HG03354 (cell line): ENCODE data around the gene C2orf81.
"Not testable (repeated sequence)": the region's sequence is repeated elsewhere in the genome, so short reads cannot be mapped to it uniquely, and the experiment has no call there.

ENCODE experiments used
- ATAC-seq: cut with Tn5 transposase; IDR thresholded peaks from one replicate; pipeline ENCODE4 v1.9.1; 2021; ENCODE audit warnings: mild to moderate bottlenecking; ENCODE audit not compliant: unreplicated experiment, poor library complexity, severe bottlenecking

Gene C2orf81

GRCh38 chr2:74424995-74425406 is 3.6 kb upstream of the C2orf81 start:
- ATAC-seq: no peak

GRCh38 chr2:74424139-74424992 is 2.9 kb upstream of the C2orf81 start:
- ATAC-seq: no peak

DNA sequence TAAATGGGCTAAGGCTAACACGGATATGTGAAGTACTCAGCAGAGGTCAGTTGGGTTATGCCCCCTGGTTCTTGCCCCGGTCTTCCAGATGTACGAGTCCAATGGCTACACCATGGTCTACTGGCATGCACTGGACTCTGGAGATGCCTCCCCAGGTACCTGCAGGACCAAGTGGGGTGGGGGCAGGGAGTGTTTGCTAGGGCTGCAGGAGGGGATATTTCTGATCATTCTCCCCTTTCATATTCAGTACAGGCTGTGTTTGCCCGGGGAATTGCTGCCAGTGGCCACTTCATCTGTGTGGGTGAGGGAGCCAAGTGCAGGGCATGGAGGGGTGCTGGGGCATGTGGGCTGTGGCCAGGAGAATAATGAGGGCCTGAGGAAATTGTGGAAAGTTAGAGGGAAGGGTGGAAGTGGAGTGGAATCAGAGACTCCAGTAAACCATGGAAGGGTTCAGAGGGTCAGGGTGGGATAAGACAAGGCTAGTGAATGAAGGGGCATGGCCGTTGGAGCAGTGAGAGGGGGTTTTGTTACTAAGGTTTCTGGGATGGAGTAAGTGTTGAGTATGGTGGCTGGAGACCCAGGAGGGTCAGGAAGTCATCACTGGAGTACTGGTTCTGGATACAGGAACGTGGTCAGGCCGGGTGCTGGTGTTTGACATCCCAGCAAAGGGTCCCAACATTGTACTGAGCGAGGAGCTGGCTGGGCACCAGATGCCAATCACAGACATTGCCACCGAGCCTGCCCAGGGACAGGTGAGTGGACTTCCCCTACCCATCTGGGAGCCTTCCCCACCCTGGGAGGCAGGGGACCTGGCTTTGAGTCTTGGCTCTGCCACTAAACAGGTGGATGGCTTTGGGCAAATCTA is 2.0 kb upstream of the C2orf81 start:
- no peak for ATAC-seq

DNA sequence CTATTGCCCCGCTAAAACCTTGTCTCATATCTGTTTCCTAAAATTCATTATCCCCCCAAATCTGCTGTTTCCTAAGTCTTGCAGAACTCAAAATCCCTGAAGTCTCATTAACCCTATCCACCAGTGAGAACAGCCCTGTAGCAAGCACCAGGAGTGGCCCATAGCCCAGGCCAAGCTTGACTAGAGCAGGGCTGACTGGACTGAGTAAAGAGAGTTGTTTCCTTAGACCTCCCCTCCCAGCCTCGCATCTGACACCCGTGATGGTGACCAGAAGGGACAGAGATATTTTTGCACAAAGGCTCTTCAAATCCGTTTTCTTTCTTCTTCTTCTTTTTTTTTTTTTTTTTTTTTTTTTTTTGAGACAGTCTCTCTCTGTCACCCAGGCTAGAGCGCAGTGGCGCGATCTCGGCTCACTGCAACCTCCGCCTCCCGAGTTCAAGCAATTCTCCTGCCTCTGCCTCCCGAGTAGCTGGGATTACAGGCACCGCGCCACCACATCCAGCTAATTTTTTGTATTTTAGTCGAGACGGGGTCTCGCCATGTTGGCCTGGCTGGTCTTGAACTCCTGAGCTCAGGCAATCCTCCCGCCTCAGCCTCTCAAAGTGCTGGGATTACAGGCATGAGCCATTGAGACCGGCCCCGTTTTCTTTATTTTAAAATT is 846 bp downstream of the C2orf81 start:
- ATAC-seq: not testable (repeated sequence)

DNA sequence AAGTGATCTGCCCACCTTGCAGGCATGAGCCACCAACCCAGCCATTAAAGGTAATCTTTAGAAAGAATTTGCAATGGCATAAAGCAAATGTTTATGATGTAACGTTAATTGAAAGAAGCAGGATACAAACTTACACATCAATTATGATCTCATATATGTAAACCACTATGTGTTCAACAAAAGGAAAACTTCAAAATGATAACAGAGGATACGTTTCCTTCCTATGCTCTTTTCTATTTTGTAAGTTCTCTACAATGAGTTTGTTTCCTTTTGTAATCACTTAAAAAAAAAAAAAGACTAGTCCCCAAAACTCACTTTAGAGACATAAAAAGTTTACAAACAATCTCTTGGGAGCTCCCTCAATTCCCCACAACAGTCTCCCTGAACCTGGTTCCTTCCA is 1.4 kb downstream of the C2orf81 start:
- no peak for ATAC-seq

DNA sequence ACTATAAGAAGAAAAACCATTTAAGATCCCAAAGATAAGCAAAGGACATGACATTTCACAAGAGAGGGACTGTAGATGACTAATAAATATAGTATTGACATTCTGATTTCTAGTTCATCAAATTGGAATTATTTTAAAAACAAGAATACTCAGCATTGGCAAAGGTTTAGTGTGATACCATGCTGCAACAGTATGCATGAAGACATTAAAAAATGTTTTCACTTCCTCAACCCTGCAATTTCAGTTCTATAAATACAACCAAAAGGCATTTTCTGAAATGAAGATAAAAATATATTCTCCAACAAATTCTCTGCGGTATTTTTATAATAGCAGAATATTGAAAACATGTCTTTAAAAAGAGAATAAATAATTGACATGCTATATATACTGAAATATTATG is 2.1 kb downstream of the C2orf81 start:
- ATAC-seq: no peak

DNA sequence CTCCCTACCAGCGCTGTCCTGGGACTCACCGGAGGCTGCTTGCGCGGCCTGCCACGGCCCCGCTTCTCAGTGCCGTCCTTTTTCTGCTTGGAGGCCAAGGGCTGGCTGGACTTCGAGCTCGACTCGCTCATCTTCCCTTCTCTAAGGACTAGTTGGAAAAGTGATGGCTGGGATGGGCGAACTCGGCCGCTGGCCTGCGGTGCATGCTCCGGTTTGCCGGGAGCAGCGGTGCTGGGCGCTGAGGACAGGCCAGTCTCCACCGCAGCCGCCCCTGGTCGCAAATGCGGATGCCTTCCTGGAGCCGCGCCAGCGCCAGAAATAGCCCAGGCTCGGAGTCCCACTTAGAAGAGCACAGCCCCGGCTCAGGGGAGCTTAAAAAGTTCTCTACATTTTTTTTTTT is 3.1 kb downstream of the C2orf81 start:
- ATAC-seq: no peak

GRCh38 chr2:74417763-74418162 is 3.7 kb downstream of the C2orf81 start:
- no peak for ATAC-seq

DNA sequence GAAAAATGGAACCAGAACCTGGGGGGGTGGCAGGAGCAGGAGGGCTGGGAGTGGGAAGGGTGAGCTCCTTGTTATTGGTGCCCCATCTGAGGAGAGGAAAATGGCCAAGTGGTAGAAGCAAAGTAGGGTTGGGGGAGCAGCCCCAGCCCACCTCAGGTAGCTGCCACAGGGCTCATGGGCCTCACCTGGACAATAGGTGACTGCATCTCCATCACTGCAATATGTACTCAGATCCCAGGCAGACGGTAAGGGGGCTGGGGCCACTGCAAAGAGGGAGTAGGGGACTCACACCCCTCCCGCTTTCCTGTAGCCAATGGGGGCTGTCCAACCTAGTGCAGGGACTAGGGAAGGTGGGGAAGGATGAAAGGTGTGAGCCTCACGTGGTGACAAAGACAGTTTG is 4.2 kb downstream of the C2orf81 start:
- no peak for ATAC-seq

GRCh38 chr2:74416778-74417177 is 4.6 kb downstream of the C2orf81 start:
- ATAC-seq: no peak

DNA sequence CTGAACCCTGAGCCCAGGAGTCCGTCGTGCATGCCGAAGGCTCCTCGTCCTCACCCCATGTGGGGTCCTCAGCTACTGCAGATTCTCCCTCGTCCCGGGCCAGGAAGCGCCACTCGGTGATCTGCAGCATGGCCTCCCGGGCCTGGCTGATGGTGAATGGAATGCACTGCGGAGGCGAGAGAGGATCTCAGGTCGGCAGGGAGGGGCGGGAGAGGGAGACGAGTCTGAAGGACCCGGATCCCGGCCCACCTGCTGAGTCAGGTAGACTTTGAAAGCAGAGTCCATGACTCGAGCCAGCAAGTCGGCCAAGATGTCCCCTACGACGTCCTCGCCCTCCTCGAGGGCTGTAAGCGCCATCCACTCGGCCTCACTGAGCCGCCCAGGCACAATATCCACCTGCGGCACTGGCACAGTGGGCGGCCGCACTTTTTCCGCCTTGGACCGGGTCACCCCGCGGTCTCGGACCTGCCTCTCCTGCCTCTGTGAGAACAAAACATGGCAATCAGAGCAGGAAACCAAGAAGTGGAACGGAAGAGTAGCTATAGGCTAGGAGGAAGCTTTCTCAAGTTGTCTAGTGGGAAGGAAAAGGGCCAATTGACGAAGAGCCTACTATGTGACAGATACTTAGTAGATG is 5.5 kb downstream of the C2orf81 start:
- ATAC-seq: no peak

DNA sequence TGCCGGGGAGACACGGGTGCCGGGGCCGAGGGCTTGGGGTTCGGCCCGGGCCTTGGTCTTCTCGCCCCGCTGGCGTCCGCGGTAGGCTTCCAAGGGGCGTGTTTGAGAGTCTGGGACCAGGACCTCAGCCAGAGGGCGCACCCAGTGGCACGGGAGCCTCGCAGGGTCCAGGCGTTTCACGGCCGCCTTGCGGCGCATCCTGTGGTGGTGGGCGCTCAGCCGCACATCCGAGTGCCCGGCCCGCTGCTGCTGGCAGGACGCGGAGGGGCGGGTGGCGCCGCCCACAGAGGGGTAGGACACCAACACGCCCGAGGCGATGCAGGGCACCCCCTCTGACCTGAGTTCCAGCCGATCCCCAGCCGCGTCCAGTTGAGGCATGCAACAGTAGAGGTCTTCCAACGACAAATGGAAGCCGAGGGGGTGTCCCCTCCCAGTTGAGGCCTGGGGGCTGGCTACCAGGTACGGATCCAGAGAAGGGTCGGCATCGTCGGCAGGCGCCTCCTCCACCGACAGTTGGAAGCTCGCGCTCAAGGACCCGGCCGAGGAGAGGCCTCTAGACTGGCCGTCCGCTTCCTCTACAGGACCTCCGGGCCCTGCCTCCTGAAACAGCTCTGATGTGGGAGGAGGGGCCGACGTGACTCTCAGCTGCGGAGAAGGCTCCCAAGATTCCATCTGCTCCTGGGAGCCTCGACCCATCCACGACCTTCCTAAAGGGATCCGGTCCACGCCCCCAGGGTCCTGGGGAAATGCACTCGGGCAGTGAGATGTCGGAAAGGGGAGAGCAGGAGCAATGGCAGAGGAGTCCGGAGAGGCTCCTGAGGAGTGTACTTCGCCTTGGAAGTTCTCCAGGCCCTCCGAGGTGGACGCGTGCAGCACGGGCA is 6.3 kb downstream of the C2orf81 start:
- peak; percentile 56 for ATAC-seq

DNA sequence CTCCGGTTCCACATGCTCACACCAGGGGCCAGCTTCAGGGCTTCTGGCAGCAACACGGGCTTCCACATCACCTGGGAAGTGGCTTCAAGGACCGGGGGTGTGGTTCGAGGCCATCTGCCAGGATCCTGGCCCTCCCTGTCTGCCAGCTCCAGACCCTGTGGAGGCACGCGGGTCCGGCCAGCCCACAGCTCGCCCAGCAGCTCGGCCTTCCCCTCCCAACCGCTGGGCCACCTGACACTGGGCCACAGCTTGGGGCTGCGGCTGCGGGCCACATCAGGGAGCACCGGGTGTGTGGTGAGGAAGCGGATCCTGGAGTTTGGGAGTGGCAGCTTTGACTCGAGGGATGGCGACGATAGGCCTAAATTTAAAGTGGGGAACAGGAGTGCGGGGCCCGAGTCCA is 7.0 kb downstream of the C2orf81 start:
- no peak for ATAC-seq

GRCh38 chr2:74413001-74413698 is 8.3 kb downstream of the C2orf81 start:
- no peak for ATAC-seq

- no peak for ATAC-seq
These were observed 13.7 kb downstream of the C2orf81 start for GRCh38 chr2:74407682-74408081.

DNA sequence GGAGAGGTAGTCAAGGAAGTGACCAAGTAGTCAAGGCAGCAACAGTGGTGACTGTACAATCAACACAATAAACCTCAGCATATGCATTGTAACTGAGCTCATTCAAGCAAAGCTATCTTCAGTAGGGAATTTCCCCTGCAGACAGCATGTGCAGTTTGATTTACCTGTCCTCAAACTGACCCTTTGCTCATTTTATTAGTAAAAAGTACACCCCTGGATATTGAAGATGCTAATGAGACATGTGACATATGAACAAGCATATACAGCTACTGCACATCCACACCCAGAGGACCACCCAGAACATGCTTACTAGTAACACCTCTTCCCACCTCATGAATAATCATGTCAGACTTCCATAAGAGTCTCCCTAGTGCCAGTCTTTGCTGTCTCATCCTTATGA is 15.4 kb downstream of the C2orf81 start:
- ATAC-seq: peak; percentile 86

- no peak for ATAC-seq
These were observed 19.5 kb downstream of the C2orf81 start for GRCh38 chr2:74401891-74402290.

GRCh38 chr2:74399785-74400184 is 21.6 kb downstream of the C2orf81 start:
- ATAC-seq: no peak
